Kidney capillary endothelial cell (primary cell): ENCODE data around the gene ZSWIM1.
A peak's percentile ranks its signal among the peaks of the same experiment; 100 is the strongest.

Source experiments
- DNase-seq: peaks from one replicate; pipeline ENCODE4 v3.0.0-alpha.2; 2018; ENCODE audit warnings: low spot score

Gene ZSWIM1

DNA sequence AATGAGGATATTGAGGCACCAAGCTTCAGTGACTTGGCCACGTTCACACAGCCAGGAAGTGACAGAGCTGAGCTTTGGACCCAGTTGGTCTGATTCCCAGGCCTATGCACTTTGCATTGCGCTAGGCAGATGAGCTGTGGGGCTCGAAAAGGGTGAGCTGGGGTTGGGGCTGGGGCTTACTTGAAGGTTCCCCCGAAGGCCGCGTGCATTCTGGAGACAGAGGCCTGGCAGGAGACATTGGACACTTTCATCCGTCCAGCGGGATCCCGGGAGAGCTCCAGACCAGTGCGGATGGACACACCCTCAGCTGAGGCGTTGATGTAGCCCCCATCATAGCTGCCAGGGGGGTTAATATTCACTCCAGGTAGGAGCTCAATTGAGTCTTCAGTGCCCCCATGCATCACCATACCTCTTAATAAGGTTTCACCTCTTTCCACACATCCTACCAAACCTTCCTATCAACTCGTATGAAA is 28.3 kb downstream of the ZSWIM1 start:
- no peak for DNase-seq

DNA sequence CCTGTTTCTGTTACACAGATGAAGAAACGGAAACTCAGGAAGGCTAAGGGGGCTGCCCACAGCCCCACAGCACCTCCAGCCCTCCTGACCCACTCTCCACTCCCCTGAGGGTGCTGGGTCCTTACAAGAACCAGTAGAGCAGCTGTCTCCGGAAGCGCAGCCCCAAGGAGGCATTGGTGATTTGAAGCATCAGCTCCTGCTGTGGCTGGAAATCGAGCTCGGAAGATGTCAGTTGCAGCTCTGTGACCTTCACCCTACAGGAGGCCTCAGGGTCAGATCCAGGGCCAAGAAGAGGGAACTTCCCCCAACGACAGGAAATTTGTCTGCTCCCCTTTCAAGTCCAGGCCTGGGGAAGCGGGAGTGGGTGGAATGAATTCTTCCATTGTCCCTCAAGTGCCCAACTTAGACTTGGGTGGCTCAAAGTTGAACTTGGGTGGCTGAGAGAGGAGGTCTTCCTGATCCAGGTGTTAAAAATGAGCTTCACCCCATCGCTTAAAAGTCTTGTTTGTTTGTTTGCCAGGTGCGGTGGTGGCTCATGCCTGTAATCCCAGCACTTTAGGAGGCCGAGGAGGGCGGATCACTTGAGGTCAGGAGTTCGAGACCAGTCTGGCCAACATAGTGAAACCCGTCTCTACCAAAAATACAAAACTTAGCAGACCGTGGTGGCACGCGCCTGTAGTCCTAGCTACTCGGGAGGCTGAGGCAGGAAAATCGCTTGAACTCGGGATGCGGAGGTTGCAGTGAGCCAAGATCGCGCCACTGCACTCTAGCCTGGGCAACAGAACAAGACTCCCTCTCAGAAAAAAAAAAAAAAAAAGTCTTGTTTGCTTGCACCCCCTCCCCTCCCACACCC is 29.0 kb downstream of the ZSWIM1 start:
- no peak for DNase-seq

DNA sequence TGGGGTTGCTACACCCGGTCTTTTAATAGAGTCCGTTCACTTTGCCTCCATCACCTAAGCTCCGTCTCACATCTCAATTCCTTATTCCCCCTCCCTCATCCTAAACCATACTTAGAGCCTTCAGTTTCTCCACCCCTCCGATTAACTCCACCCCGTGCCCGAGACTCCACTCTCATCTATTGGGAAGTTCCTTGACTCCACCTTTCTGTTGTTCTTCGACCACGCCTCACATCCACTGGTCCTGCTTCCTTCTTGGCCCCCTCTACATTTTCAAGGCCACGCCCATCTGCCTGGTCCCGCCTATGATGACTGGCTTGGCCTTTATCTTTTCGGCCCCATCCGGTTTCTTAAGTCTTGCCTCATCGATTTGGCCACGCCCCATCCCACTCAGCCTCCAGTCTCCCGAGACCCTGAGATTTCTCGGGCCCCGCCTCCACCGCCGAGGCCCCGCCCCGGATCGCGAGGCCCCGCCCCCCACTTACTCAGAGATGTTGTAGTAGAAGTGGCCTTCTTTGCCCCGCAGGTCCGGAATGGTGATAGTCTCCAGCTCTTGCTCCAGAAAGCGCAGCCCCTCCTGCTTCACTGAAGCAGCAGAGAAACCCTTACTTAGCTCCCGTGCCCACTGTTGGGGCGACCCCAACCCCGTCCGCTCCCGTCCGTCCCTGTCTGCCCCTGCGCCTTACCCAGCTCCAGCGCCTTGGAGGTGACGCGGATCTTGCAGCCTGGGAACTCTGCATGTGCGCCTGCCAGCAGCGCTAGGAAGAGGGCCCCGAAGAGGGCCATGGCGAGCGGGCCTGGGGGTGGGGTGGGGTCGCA is 29.9 kb downstream of the ZSWIM1 start:
- DNase-seq: peak; percentile 98

DNA sequence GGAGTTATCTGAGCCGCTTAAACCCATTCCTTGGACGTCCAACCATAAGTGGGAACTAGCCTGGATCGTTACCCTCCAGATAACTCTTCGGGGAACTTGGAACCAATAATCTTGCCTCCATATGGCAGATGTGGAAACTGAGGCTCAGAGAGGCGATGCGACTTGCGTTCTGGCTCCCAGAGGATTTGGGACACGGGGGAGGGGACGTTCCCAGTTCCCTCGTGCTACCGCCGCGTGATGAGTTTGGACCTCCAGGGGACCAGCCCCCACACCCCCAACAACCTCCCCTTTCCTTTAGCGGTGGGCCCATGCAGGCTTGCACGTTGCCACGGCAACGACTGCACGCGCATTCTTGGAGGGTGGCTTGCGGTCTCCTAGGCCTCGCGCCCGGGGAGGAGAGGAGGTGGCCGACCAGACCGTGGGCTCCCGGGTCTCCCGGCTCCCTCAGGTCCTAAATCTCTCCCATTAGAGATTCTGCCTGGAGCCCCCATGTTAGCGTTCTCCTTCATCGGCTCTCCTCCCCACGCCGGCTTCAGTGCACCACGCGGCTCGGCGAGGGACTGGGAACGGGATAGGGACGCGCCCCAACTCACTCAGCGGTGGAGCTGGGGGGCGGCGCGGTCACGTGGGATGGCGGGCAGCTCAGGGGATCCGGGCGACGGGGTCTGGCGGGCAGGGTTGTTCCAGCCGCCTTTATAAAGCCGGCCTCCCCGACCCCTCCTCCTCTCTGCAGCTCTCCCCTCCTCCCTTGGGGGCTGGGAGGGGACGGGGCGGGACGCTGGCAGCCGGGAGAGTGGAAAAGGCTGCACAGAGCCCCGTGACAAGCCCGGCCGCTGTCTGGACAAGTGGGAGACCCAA is 30.7 kb downstream of the ZSWIM1 start, which contains the start of gene PLTP:
Gene PLTP, minus strand, starts transcription at position 670 of the 858 bp plus-strand sequence. CDS start 703 bp downstream, outside the sequence.
- DNase-seq: no peak

DNA sequence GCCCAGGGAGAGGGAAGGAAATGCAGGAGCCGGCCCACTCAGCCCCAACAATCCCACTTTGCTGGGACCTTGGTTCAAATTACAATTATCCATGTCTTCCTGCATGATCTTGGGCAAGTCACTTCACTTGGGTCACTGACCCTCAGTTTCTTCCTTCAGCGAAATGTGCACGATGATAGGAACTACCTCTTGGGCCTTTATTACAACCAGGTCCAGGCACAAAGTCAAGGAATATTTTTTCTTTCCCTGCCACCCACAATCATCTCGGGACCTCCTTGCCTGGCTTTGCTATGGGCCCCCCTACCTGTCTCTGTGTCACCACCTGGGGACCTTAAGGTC is 31.3 kb downstream of the ZSWIM1 start:
- no peak for DNase-seq

DNA sequence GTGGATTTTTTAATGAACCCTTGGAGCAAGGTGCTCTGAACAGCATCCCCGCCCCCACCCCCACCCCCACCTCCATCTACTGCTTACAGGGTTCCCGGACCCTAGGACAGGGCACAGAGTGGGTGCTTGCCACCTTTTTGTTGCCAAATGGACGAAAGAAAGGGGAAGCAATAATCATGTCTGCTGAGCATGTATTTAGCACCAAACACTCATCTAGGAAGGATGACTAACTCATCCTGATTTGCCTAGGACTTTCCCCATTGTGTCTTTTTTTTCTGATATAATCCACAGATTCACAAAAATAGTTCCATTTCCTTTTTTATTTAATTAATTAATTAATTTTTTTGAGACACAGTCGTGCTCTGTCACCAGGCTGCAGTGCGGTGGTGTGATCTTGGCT is 32.1 kb downstream of the ZSWIM1 start:
- peak; percentile 62 for DNase-seq

DNA sequence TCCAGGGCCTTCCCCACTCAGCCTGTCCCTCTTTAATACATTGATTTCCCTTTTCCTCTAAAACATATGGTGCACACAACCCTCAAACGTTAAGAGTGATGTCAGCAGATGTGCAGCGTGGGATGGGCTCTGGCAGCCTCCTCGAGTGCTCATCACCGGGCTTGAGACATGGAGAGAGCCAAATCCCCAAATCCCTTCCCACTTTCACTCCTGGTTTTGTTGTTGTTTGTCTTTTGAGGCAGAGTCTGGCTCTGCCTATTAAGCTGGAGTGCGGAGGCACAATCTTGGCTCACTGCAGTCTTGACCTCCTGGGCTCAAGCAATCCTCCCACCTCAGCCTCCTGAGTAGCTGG is 36.7 kb downstream of the ZSWIM1 start:
- no peak for DNase-seq

DNA sequence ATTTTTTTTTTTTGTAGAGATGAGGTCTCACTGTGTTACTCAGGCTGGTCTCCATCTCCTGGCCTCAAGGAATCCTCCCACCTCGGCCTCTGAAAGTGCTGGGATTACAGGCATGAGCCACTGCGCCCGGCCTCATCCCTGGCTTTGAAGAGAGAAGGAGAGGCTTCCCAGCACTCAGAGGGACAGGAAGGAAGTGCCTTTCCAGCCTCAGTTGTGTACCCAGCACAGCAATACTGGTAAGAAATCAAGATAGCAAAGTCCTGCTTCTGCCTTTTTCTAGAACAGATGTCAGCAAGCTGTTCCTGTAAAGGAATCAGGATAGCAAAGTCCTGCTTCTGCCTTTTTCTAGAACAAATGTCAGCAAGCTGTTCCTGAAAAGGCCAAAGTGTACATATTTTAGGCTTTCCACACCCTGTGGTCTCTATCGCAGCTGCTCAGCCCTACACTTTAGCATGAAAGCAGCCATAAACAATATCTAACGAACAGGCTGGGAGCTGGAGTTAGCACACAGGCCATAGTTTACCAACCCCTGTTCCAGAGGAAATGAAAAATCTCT is 37.2 kb downstream of the ZSWIM1 start:
- DNase-seq: no peak

DNA sequence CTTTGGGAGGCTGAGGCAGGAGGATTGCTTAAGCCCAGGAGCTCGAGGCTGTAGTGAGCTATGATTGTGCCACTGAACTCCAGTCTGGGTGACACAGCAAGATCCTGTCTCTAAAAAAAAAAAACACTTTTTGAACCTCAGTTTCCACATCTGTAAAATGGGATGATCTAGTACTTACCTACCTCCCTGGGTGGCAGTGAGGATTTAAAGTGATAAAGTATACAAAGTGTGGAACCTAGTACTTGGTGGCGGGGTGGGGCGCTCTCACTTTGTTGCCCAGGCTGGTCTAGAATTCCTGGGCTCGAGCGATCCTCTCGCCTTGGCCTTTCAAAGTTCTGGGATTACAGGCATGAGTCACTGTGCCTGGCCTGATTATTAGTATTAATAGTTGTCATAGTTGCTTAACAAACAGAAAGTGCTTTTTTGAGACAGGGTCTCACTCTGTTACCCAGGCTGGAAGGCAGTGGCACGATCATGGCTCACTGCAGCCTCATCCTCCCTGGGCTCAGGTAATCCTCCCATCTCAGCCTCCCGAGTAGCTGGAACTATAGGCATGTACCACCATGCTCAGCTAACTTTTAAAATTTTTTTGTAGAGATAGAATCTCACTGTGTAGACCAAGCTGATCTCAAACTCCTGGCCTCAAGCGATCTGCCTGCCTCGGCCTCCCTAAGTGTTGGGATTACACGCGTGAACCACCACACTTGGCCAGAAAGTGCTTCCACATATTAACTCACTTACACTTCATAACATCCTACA is 37.9 kb downstream of the ZSWIM1 start:
- DNase-seq: no peak

DNA sequence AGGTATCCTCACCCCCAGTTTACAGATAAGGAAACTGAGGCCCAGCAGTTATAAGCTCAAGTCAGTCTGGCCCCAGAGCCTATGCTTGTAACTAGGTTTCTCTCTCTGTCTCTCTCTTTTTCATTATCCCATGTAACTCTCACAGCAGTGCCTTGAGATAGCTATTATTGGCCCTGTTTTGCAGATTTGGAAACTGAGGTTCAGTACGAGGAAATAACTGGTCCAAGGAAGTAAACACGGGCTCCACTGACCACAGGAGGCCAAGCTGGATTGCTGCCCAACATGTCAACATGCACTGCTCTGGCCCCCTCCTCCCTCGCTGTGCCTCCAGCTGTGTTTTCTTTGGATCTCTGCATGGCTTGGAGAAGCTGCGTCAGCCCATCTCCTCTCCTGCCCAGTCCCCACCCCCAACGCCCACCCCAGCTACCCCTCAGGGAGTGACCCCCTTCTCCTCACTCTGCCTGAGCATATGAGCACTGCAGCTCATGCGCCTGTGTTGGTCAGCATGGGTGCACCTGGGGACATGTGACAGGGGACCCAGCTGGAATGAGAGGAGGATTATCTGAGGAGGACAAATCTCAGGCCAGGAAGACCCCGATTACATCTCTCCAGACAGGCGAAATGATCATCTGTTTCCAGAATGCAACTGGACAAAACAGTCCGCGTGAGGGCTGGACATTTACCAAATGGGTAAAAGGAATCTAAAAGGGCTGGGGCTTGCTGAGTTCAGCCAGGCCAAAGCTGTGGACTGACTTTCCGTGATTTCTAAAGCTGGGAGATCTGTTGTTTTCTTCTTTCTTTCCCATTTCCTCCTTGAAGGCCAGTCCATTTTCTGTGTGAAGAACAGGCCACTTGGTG is 38.7 kb downstream of the ZSWIM1 start:
- DNase-seq: no peak

DNA sequence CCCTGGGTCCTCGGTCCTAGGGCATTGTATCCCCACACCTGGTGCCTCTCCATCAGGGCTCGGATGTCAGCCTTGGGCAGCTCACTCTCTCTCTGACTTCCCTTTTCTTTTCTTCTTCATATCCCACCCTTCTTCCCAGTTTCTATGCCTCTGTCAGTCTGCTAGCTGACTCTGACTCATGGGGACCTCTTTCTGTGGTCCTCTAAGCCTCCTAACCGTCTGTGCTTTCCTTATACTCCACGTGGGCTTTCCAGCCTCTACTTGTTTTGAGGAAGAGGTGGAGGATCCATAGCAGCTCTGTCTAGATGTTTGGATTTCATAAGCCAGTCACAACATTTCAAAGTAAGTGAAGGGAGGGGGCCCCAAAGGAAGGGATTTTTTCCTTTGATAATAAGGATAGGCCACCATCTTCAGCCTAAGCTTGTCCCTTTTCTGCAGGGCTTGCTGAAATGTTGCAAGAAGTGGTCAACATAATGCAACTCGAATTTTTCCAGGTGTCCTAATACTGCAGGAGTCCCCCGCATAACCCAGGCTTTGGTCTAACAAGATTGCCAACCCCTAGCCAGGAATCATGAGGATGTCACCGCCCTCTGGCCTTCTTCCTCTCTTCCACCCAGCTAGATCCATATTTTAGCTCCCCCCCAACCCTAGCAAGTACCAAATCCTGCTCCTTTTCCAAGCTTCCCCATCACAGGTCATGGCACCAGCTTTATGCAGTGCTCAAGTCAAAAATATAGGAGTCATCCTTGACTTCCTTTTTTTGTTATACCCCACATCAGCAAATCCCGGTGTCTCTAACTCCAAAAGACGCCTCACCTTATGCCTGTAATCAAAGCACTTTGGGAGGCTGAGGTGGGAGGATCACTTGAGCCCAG is 39.7 kb downstream of the ZSWIM1 start:
- no peak for DNase-seq

DNA sequence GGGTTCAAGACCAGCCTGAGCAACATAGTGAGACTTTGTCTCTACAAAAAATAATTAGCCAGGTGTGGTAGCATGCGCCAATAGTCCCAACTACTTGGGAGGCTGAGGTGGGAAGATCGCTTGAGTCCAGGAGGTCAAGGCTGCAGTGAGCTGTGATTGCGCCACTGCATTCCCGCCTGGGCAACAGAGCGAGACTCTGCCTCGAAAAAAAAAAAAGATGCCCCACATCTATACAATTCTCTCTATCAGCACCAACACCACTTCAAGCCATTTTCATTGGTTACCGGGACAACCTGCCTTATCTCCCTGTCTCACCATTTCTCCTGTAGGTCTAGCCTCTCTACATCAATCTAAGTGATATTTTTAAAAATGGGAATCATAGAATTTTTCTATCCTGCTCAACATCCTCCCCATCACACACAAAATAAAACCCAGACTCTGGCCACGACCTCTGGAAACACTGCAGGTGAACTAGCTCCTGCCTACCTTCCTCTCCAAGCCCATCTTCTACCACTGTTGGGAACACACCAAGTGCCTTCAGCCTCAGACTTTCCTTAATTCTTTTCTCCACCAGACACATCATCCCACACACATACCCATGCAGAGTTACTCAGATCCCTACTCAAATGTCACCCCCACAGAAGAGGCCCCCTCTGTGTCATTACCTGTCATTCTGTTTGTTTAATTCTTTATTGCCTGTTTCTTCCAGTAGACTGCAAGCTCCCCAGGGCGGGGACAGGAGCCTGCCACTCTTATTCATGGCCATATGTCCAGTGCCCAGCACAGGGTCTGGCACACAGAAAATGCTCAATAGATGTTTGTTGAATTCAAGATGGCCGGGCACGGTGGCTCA is 40.5 kb downstream of the ZSWIM1 start:
- DNase-seq: no peak

DNA sequence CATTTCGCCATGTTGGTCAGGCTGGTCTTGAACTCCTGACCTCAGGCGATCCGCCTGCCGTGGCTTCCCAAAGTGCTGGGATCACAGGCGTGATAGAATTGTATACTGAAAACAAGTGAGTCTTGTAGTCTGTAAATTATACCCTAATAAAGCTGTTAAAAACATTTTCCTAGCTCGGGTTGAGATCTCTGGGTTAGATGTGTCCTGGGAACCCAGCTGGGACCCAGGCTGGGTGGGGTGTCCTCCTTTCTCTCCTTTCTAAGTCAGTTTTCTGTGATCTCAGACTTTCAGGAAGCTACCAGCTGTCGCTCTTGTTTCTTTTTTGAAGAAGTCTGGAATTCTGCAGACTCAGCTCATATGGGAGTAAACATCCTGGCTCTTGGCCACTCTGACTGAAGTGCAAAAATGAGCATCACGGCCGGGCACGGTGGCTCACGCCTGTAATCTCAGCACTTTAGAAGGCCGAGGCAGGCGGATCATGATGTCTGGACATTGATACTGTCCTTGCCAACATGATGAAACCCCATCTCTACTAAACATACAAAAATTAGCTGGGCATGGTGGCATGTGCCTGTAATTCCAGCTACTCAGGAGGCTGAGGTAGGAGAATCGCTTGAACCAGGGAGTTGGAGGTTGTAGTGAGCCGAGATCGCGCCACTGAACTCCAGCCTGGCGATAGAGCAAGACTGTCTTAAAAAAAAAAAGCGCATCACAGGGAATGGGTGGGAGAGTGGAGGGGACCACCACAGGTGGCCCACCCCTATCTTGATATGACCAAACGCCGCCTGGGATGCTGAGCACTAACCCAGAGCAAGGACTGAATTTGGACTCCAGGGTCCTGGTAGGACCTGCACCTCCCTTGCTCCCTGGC is 43.6 kb downstream of the ZSWIM1 start:
- DNase-seq: peak; percentile 48

DNA sequence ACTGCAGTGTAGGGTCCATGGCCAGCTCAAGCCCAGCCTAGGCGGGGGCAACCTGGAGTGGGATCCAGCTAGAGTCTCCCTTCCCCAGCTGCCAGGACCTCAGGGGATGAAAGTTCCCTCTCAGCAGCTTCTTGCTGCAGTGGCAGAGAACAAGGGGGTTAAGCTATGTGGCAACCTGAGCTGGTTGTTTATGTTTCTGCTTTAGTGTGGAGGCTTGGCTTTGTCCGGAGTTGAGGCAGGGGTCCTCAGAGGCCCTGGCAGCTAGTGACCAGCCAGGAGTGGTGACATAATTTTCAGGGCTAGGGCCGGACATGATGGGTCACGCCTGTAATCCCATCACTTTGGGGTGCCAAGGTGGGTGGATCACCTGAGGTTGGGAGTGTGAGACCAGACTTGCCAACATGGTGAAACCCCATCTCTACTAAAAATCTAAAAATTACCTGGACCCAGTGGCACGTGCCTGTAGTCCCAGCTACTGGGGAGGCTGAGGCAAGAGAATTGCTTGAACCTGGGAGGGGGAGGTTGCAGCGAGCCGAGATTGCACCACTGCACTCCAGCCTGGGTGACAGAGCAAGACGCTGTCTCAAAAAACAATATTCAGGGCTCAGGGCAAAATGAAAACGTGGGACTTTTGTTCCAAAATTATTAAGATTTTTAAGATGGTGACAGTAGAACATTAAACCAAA is 44.9 kb downstream of the ZSWIM1 start:
- no peak for DNase-seq

DNA sequence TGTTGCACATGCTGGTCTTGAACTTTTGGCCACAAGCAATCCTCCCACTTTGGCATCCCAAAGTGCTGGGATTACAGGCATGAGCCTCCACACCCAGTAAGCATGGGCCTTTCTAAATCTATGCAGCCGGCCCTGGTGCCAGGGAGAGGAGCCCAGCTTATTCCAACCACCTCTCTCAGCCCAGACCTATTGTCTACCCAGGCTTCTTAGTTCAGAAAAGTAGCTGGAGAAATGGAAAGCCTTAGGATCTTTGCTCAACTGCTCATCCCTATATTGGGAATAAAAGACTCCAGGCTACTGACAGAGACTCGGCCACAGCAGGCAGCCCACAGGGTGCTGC is 45.7 kb downstream of the ZSWIM1 start:
- DNase-seq: no peak

DNA sequence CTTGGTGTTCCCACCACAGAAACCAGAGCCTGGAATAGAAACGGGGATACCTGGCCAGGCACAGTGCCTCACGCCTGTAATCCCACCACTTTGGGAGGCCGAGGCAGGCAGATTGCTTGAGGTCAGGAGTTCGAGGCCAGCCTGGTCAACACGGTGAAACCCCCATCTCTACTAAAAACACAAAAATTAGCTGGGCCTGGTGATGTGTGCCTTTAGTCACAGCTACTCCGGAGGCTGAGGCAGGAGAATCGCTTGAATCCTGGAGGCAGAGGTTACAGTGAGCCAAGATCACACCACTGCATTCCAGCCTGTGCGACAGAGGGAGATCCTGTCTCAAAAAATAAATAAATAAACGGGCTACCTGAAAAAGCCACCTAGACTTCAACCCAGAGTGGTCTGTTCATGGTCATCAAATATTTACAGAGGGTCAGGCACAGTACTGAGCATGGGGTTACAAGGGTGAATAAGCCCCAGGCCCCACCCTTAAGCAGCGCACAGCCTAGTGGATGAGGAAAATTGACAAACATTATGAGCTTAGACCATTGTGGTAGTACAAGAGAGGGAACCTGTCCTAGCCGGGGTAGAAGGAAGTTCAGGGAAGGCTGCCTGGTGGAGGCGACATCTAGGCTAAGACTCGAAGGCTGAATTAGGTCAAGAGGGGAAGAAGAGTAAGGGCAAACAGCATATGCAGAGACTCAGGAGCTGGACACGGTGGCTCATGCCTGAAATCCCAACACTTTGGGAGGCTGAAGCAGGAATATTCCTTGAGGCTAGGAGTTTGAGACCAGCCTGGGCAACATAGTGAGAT is 46.2 kb downstream of the ZSWIM1 start:
- no peak for DNase-seq
